HepG2 (cell line): ENCODE results near the gene COQ7. TPM values are rescaled to one million over a fixed set of nuclear protein-coding genes. Genes with fewer than 3 reads are reported as not detected.

Source experiments
- ARHGAP35 ChIP-seq: sonication (generic); formaldehyde crosslinking; IDR thresholded peaks from 2 replicates; pipeline ENCODE4 v1.9.0; 2022; ENCODE audit warnings: mild to moderate bottlenecking, inconsistent platforms, moderate library complexity, missing genetic modification reagents, borderline replicate concordance
- GZF1 ChIP-seq: sonication (generic); formaldehyde crosslinking; IDR thresholded peaks from 2 replicates; pipeline ENCODE4 v1.5.1; 2020; ENCODE audit warnings: mild to moderate bottlenecking, missing genetic modification reagents
- HMG20A ChIP-seq: IDR thresholded peaks from 2 replicates; pipeline ENCODE4 v1.6.1; 2016; ENCODE audit warnings: borderline replicate concordance
- KDM4B ChIP-seq: sonication (generic); formaldehyde crosslinking; IDR thresholded peaks from 2 replicates; pipeline ENCODE4 v1.4.0; 2020; ENCODE audit warnings: missing genetic modification reagents
- MAFF ChIP-seq: IDR thresholded peaks from 2 replicates; pipeline ENCODE4 v1.6.1; 2011; ENCODE audit warnings: low read depth, low read length, improper control_type of control experiment
- MEF2D ChIP-seq: sonication (generic); formaldehyde crosslinking; IDR thresholded peaks from 2 replicates; pipeline ENCODE4 v1.5.1; 2020; ENCODE audit warnings: mild to moderate bottlenecking, missing genetic modification reagents
- NCOR1 ChIP-seq: fragments of 200-600 bp; sonication (generic); IDR thresholded peaks from 2 replicates; pipeline ENCODE4 v1.7.0; 2017; ENCODE audit warnings: antibody characterized with exemption, low read length, borderline replicate concordance
- PHF5A ChIP-seq: IDR thresholded peaks from one replicate; pipeline ENCODE4 v1.6.1; 2018; ENCODE audit warnings: low read depth, missing genetic modification reagents; ENCODE audit not compliant: unreplicated experiment
- SAFB2 ChIP-seq: sonication (generic); formaldehyde crosslinking; IDR thresholded peaks from 2 replicates; pipeline ENCODE4 v1.5.1; 2020; ENCODE audit warnings: missing genetic modification reagents, low read depth, mild to moderate bottlenecking, borderline replicate concordance
- TSC22D2 ChIP-seq: sonication (generic); formaldehyde crosslinking; IDR thresholded peaks from 2 replicates; pipeline ENCODE4 v1.5.1; 2020; ENCODE audit warnings: missing genetic modification reagents, mild to moderate bottlenecking, borderline replicate concordance
- ZFP62 ChIP-seq: sonication (generic); formaldehyde crosslinking; IDR thresholded peaks from 2 replicates; pipeline ENCODE4 v1.4.0; 2020; ENCODE audit warnings: missing genetic modification reagents
- ZNF20 ChIP-seq: sonication (generic); formaldehyde crosslinking; IDR thresholded peaks from 2 replicates; pipeline ENCODE4 v1.4.0; 2020; ENCODE audit warnings: mild to moderate bottlenecking, moderate library complexity, missing genetic modification reagents
- ZNF274 ChIP-seq: sonication (generic); formaldehyde crosslinking; IDR thresholded peaks from 2 replicates; pipeline ENCODE4 v1.5.1; 2020; ENCODE audit warnings: mild to moderate bottlenecking, missing genetic modification reagents
- ZNF333 ChIP-seq: sonication (generic); formaldehyde crosslinking; IDR thresholded peaks from 2 replicates; pipeline ENCODE4 v1.4.0; 2020; ENCODE audit warnings: mild to moderate bottlenecking, missing genetic modification reagents, borderline replicate concordance
- ZNF33B ChIP-seq: sonication (generic); formaldehyde crosslinking; IDR thresholded peaks from 2 replicates; pipeline ENCODE4 v1.5.1; 2020; ENCODE audit warnings: mild to moderate bottlenecking, missing genetic modification reagents
- ZNF367 ChIP-seq: sonication (generic); formaldehyde crosslinking; IDR thresholded peaks from 2 replicates; pipeline ENCODE4 v1.4.0; 2020; ENCODE audit warnings: missing genetic modification reagents, borderline replicate concordance
- ZNF629 ChIP-seq: sonication (generic); formaldehyde crosslinking; conservative IDR thresholded peaks from 2 replicates; pipeline ENCODE4 v1.5.0; 2020; ENCODE audit warnings: missing genetic modification reagents
- polyA plus RNA-seq, 8 experiments: library from polyadenylated mRNA; depleted of rRNA in 3 of 8; stranded (reverse) in 7 of 8; unstranded in 1 of 8; fragments of >200 nt; fragmentation: Illumina TruSeq in 4 of 8; extraction: Trizol in 4 of 8; gene quantifications; 2 replicates each; pipeline versions ENCODE4 v1.2.1 to v1.2.3, GENCODE V29; 2011 to 2016; ENCODE audit warnings: low read depth in 4 of 8, missing spikeins in 1 of 8, mixed read lengths in 1 of 8; ENCODE audit not compliant: insufficient read depth in 1 of 8
- total RNA-seq, 5 experiments: library from RNA; depleted of rRNA; stranded (reverse); fragments of >200 nt; fragmentation: Illumina TruSeq; extraction: Trizol; gene quantifications; 2 replicates each; pipeline ENCODE4 v1.2.3, GENCODE V29; 2016; ENCODE audit warnings: low read depth in 1 of 5
- TF ChIP-seq, protein P1 (sequence below), 2 experiments: fragments of 450-650 bp in 1 of 2; sonication (generic) in 1 of 2; formaldehyde crosslinking; IDR thresholded peaks; 2 replicates each; pipeline versions ENCODE4 v1.5.0 to v1.8.0; 2020 to 2022; ENCODE audit warnings: mild to moderate bottlenecking in 1 of 2, missing genetic modification reagents in 1 of 2
- TF ChIP-seq, protein P2 (sequence below): sonication (generic); formaldehyde crosslinking; IDR thresholded peaks from 2 replicates; pipeline ENCODE4 v1.4.0; 2020; ENCODE audit warnings: missing genetic modification reagents
- TF ChIP-seq, protein P3 (sequence below): sonication (generic); formaldehyde crosslinking; IDR thresholded peaks from 2 replicates; pipeline ENCODE4 v1.4.0; 2020; ENCODE audit warnings: missing genetic modification reagents, borderline replicate concordance

The COQ7 gene
- total and polyA plus RNA-seq, 2 of the 13 experiments (the other 11 are each of a cell fraction or from before 2014, with no cell fraction given), result 20.1 to 45.7 TPM

GRCh38 chr16:19067349-19068236, at the start of gene COQ7 (continued):
- TF ChIP-seq, protein P1, sequence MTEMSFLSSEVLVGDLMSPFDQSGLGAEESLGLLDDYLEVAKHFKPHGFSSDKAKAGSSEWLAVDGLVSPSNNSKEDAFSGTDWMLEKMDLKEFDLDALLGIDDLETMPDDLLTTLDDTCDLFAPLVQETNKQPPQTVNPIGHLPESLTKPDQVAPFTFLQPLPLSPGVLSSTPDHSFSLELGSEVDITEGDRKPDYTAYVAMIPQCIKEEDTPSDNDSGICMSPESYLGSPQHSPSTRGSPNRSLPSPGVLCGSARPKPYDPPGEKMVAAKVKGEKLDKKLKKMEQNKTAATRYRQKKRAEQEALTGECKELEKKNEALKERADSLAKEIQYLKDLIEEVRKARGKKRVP (CRISPR knock-in tag; IDR thresholded peaks at IDR 0.05), result peak; percentile 26 to 95; a peak in 2 of 4 replicates
- 0 out of 2 replicates have a peak, but pooled peaks have one; percentile 61 for TF ChIP-seq ZNF333 (CRISPR knock-in tag)
- no peak for TF ChIP-seq ZFP62 (CRISPR knock-in tag)
- TF ChIP-seq, protein P2, sequence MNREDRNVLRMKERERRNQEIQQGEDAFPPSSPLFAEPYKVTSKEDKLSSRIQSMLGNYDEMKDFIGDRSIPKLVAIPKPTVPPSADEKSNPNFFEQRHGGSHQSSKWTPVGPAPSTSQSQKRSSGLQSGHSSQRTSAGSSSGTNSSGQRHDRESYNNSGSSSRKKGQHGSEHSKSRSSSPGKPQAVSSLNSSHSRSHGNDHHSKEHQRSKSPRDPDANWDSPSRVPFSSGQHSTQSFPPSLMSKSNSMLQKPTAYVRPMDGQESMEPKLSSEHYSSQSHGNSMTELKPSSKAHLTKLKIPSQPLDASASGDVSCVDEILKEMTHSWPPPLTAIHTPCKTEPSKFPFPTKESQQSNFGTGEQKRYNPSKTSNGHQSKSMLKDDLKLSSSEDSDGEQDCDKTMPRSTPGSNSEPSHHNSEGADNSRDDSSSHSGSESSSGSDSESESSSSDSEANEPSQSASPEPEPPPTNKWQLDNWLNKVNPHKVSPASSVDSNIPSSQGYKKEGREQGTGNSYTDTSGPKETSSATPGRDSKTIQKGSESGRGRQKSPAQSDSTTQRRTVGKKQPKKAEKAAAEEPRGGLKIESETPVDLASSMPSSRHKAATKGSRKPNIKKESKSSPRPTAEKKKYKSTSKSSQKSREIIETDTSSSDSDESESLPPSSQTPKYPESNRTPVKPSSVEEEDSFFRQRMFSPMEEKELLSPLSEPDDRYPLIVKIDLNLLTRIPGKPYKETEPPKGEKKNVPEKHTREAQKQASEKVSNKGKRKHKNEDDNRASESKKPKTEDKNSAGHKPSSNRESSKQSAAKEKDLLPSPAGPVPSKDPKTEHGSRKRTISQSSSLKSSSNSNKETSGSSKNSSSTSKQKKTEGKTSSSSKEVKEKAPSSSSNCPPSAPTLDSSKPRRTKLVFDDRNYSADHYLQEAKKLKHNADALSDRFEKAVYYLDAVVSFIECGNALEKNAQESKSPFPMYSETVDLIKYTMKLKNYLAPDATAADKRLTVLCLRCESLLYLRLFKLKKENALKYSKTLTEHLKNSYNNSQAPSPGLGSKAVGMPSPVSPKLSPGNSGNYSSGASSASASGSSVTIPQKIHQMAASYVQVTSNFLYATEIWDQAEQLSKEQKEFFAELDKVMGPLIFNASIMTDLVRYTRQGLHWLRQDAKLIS (CRISPR knock-in tag), result no peak; the same call in 1 of the 2 replicates
- peak; percentile 53; the same call in 1 of the 2 replicates for TF ChIP-seq KDM4B
- TF ChIP-seq, protein P3, sequence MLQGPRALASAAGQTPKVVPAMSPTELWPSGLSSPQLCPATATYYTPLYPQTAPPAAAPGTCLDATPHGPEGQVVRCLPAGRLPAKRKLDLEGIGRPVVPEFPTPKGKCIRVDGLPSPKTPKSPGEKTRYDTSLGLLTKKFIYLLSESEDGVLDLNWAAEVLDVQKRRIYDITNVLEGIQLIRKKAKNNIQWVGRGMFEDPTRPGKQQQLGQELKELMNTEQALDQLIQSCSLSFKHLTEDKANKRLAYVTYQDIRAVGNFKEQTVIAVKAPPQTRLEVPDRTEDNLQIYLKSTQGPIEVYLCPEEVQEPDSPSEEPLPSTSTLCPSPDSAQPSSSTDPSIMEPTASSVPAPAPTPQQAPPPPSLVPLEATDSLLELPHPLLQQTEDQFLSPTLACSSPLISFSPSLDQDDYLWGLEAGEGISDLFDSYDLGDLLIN (CRISPR knock-in tag), result no peak
- TF ChIP-seq SAFB2 (CRISPR knock-in tag), result peak; percentile 57; the same call in 1 of the 2 replicates
- no peak for TF ChIP-seq ZNF20 (CRISPR knock-in tag)
- TF ChIP-seq ZNF367 (CRISPR knock-in tag), result peak; percentile 36; the same call in 1 of the 2 replicates
- TF ChIP-seq ZNF274, result peak; percentile 67; the same call in 1 of the 2 replicates
- TF ChIP-seq GZF1 (CRISPR knock-in tag), result no peak
- no peak; the same call in 1 of the 2 replicates for TF ChIP-seq ARHGAP35 (CRISPR knock-in tag)
- TF ChIP-seq NCOR1, result peak; percentile 85; the same call in 1 of the 2 replicates
- TF ChIP-seq PHF5A (CRISPR knock-in tag), result peak; percentile 44
- TF ChIP-seq HMG20A, result no peak
- peak; percentile 49; the same call in 1 of the 2 replicates for TF ChIP-seq MEF2D (CRISPR knock-in tag)
- TF ChIP-seq TSC22D2 (CRISPR knock-in tag), result no peak
- no peak for TF ChIP-seq MAFF
- TF ChIP-seq ZNF629, result peak; percentile 34; the same call in 1 of the 2 replicates
- TF ChIP-seq ZNF33B (CRISPR knock-in tag), result 0 out of 2 replicates have a peak, but pooled peaks have one; percentile 65
